GM12878 (cell line): ENCODE data around the gene NIP7. TPM values are rescaled to one million over a fixed set of nuclear protein-coding genes. Genes with fewer than 3 reads are reported as not detected.
A peak's percentile ranks its signal among the peaks of the same experiment; 100 is the strongest.

Source experiments
- ATAC-seq: fragments of 200-7000 bp; cut with Tn5 transposase; 3 replicates; pipeline ENCODE4 v1.9.1; 2020; ENCODE audit warnings: mild to moderate bottlenecking, moderate library complexity
- Bru-seq: library from RNA; stranded (reverse); fragments of 400-500 nt; gene quantifications from one replicate; lab custom pipeline; 2021; lab: Mats Ljungman, UMichigan
- BruChase-seq, 2 experiments: library from RNA; stranded (reverse); fragments of 400-500 nt; gene quantifications; one replicate each; lab custom pipeline; 2021; lab: Mats Ljungman, UMichigan
- BruUV-seq: library from RNA; stranded (reverse); fragments of 400-500 nt; replicated peaks from 2 replicates; lab custom pipeline; 2021; lab: Mats Ljungman, UMichigan
- CTCF ChIA-PET: fragments of 300-600 bp; sonication (Branson Sonifier 250); formaldehyde crosslinking; extraction: SDS; loops from one replicate; lab custom pipeline; 2021; ENCODE audit warnings: inconsistent platforms; lab: Yijun Ruan, JAX
- POLR2A ChIA-PET: fragments of 350-600 bp; formaldehyde crosslinking; extraction: SDS; loops from one replicate; lab custom pipeline; 2021; ENCODE audit warnings: inconsistent platforms; lab: Charles Lee
- RAD21 ChIA-PET: fragments of 300-600 bp; sonication (Branson Sonifier 250); formaldehyde crosslinking; loops from one replicate; lab custom pipeline; 2023; ENCODE audit warnings: antibody characterized with exemption; ENCODE audit not compliant: unreplicated experiment; lab: Charles Lee
- SMC1A ChIA-PET: fragments of 300-600 bp; sonication (Branson Sonifier 250); formaldehyde crosslinking; loops from one replicate; lab custom pipeline; 2023; ENCODE audit not compliant: unreplicated experiment, uncharacterized antibody; lab: Charles Lee
- DNase-seq: peaks from one replicate; pipeline ENCODE4 v3.0.0-alpha.2; 2011; ENCODE audit warnings: low read depth, low spot score
- FAIRE-seq: peaks from 3 replicates; lab custom pipeline; 2011; peaks lifted over from hg19 to GRCh38; lab: Jason Lieb, UNC
- H2AFZ ChIP-seq: 2 replicates; pipeline ENCODE4 v1.6.0; 2011; ENCODE audit warnings: low read depth, low read length, control low read depth; ENCODE audit not compliant: control insufficient read depth
- H3K27ac ChIP-seq: 2 replicates; pipeline ENCODE4 v1.5.1; 2011; ENCODE audit warnings: control low read depth; ENCODE audit not compliant: control insufficient read depth, insufficient read depth
- H3K27me3 ChIP-seq, 2 experiments: replicated peaks in 1 of 2; 2 replicates each; pipeline versions ENCODE4 v1.6.0 to v1.6.1; 2011; ENCODE audit warnings: low read length in 1 of 2; ENCODE audit not compliant: control insufficient read depth in 2 of 2, insufficient read depth in 2 of 2
- H3K36me3 ChIP-seq, 2 experiments: 2 replicates each; pipeline ENCODE4 v1.5.1; 2011; ENCODE audit warnings: low read length in 1 of 2; ENCODE audit not compliant: control insufficient read depth in 2 of 2, insufficient read depth in 2 of 2
- H3K4me1 ChIP-seq: 2 replicates; pipeline ENCODE4 v1.6.1; 2011; ENCODE audit warnings: mild to moderate bottlenecking, low read length, moderate library complexity, mixed read lengths; ENCODE audit not compliant: control insufficient read depth, insufficient read depth
- H3K4me2 ChIP-seq: 2 replicates; pipeline ENCODE4 v1.6.0; 2011; ENCODE audit warnings: control low read depth; ENCODE audit not compliant: control insufficient read depth, insufficient read depth
- H3K4me3 ChIP-seq: fragments of 200-600 bp; sonication (generic); 2 replicates; pipeline ENCODE4 v1.5.1; 2016
- H3K79me2 ChIP-seq: 2 replicates; pipeline ENCODE4 v1.6.0; 2011; ENCODE audit warnings: low read length; ENCODE audit not compliant: control insufficient read depth, insufficient read depth
- H3K9ac ChIP-seq: 2 replicates; pipeline ENCODE4 v1.8.0; 2011; ENCODE audit warnings: low read length, control low read depth, mixed read lengths; ENCODE audit not compliant: control insufficient read depth, insufficient read depth
- H3K9me3 ChIP-seq: replicated peaks from 3 replicates; pipeline ENCODE4 v1.5.1; 2011; ENCODE audit warnings: mild to moderate bottlenecking, low read length; ENCODE audit not compliant: control insufficient read depth, insufficient read depth
- H4K20me1 ChIP-seq: 2 replicates; pipeline ENCODE4 v1.6.0; 2011; ENCODE audit not compliant: control insufficient read depth, insufficient read depth
- EP300 ChIP-seq, 2 experiments: fragments of 150-350 bp in 1 of 2; IDR thresholded peaks; 2 replicates each; pipeline ENCODE4 v1.6.1; 2011 to 2012; ENCODE audit warnings: low read depth in 2 of 2, low read length in 2 of 2, borderline replicate concordance in 1 of 2, improper control_type of control experiment in 1 of 2, inconsistent platforms in 1 of 2; ENCODE audit not compliant: control insufficient read depth in 1 of 2
- HDGF ChIP-seq: fragments of 450-650 bp; IDR thresholded peaks from 2 replicates; pipeline ENCODE4 v1.6.1; 2016; ENCODE audit warnings: antibody characterized with exemption
- LARP7 ChIP-seq: fragments of 450-650 bp; IDR thresholded peaks from 2 replicates; pipeline ENCODE4 v1.6.1; 2017; ENCODE audit warnings: mild to moderate bottlenecking
- MEF2A ChIP-seq: IDR thresholded peaks from 2 replicates; pipeline ENCODE4 v1.6.1; 2011; ENCODE audit warnings: low read depth, mild to moderate bottlenecking, low read length, moderate library complexity; ENCODE audit not compliant: insufficient read depth
- NR2C1 ChIP-seq: fragments of 450-650 bp; IDR thresholded peaks from 2 replicates; pipeline ENCODE4 v1.6.1; 2017; ENCODE audit warnings: antibody characterized with exemption, mild to moderate bottlenecking, moderate library complexity
- RB1 ChIP-seq: fragments of 450-650 bp; formaldehyde crosslinking; IDR thresholded peaks from 2 replicates; pipeline ENCODE4 v1.6.1; 2017; ENCODE audit warnings: mild to moderate bottlenecking, borderline replicate concordance
- STAT1 ChIP-seq: fragments of 450-650 bp; conservative IDR thresholded peaks from 2 replicates; pipeline ENCODE4 v1.6.1; 2014; ENCODE audit warnings: antibody characterized with exemption, mild to moderate bottlenecking
- TCF3 ChIP-seq: IDR thresholded peaks from 2 replicates; pipeline ENCODE4 v1.6.1; 2012; ENCODE audit warnings: low read depth, mild to moderate bottlenecking, low read length, borderline replicate concordance; ENCODE audit not compliant: insufficient read depth
- ZNF207 ChIP-seq: fragments of 450-650 bp; IDR thresholded peaks from 2 replicates; pipeline ENCODE4 v1.6.1; 2014; ENCODE audit warnings: antibody characterized with exemption, mild to moderate bottlenecking, borderline replicate concordance
- ZNF24 ChIP-seq: fragments of 450-650 bp; IDR thresholded peaks from 2 replicates; pipeline ENCODE4 v1.6.1; 2017; ENCODE audit warnings: antibody characterized with exemption, mild to moderate bottlenecking
- WGBS: methylation state at CpG from one replicate; pipeline ENCODE4 v1.1.6; 2016; ENCODE audit warnings: low lambda C conversion rate; ENCODE audit not compliant: insufficient replicate concordance, insufficient coverage; ENCODE audit errors: missing lambda C conversion rate; 5-methylcytosine and 5-hydroxymethylcytosine counted together
- in situ Hi-C: fragments of 300-500 bp; cut with MboI; formaldehyde crosslinking; loops from 9 replicates; pipeline ENCODE4 v1.14.3; 2018; ENCODE audit warnings: mixed read lengths
- intact Hi-C: fragments of 100-400 bp; cut with micrococcal nuclease; formaldehyde crosslinking; loops from one replicate; pipeline ENCODE4 v1.14.2; 2022; ENCODE audit not compliant: unreplicated experiment
- long read RNA-seq, 2 experiments: library from polyadenylated mRNA; unstranded; transcript quantifications; one replicate each; pipeline ENCODE4 v2.0.0, GENCODE V29; 2019 to 2020
- polyA minus RNA-seq, 3 experiments: library from RNA; depleted of rRNA, polyadenylated mRNA; stranded (reverse); fragments of >200 nt; gene quantifications; 2 replicates each; pipeline ENCODE4 v1.2.3, GENCODE V29; 2011
- polyA plus RNA-seq, 11 experiments: library from polyadenylated mRNA; depleted of rRNA in 4 of 11; unstranded in 6 of 11; stranded (reverse) in 5 of 11; fragments of >200 nt; fragmentation: Nextera tagmentation in 4 of 11; fragmentation: Illumina TruSeq in 1 of 11; extraction: Ambion mirVana in 4 of 11; extraction: Trizol in 1 of 11; gene quantifications; 1 replicate in 1 of 11; 2 replicates in 10 of 11; pipeline versions ENCODE4 v1.2.1 to v1.2.3, GENCODE V29; 2011 to 2016; ENCODE audit warnings: inconsistent platforms in 2 of 11, missing spikeins in 2 of 11, low read depth in 1 of 11
- total RNA-seq, 4 experiments: library from RNA; depleted of rRNA in 3 of 4; stranded (reverse); fragments of >200 nt in 3 of 4; fragmentation: Illumina TruSeq in 1 of 4; extraction: Trizol in 1 of 4; gene quantifications; 2 replicates each; pipeline versions ENCODE4 v1.2.1 to v1.2.3, GENCODE V29; 2013 to 2021
- TF ChIP-seq, protein P1 (sequence below): IDR thresholded peaks from 2 replicates; pipeline ENCODE4 v1.6.1; 2011; ENCODE audit warnings: mild to moderate bottlenecking, low read depth, low read length, moderate library complexity; ENCODE audit not compliant: insufficient replicate concordance

The NIP7 gene
- total RNA-seq (2013; cell fraction: nucleolus; rRNA removed): 21.6 and 24.4 TPM in 2 replicates
- total RNA-seq (2014; rRNA removed): 35.5 and 43.2 TPM in 2 replicates
- total RNA-seq (2014; rRNA removed; fragmentation: Illumina TruSeq; extraction: Trizol): 54.1 and 58.9 TPM in 2 replicates
- 38.5 and 39.1 TPM in 2 replicates for total RNA-seq (2021)
- polyA plus RNA-seq (2011; ENCODE audit: low read depth): 23.3 TPM
- 18.8 and 20.7 TPM in 2 replicates for polyA plus RNA-seq (2011; rRNA removed)
- polyA plus RNA-seq (2011; cell fraction: cytosol; rRNA removed): 12.9 and 16.9 TPM in 2 replicates
- polyA plus RNA-seq (2011; cell fraction: nucleus; rRNA removed): 7.0 and 9.8 TPM in 2 replicates
- 22.9 and 28.6 TPM in 2 replicates for polyA plus RNA-seq (2012)
- 57.7 and 68.6 TPM in 2 replicates for polyA plus RNA-seq (2014; fragmentation: Illumina TruSeq; extraction: Trizol)
- polyA plus RNA-seq (2014; fragmentation: Nextera tagmentation; extraction: Ambion mirVana): 10 to 100 TPM; 57.8 to 62.9 TPM
- 35.5 and 38.6 TPM in 2 replicates for polyA plus RNA-seq (2014; rRNA removed)
- polyA plus RNA-seq (2016; fragmentation: Nextera tagmentation; extraction: Ambion mirVana): 10 to 100 TPM; 56.6 to 56.7 TPM
- 18.5 and 18.8 TPM in 2 replicates for polyA minus RNA-seq (2011; rRNA and poly(A)+ RNA removed)
- 7.5 and 7.9 TPM in 2 replicates for polyA minus RNA-seq (2011; cell fraction: cytosol; rRNA and poly(A)+ RNA removed)
- 9.7 and 11.0 TPM in 2 replicates for polyA minus RNA-seq (2011; cell fraction: nucleus; rRNA and poly(A)+ RNA removed)
- Bru-seq, nascent RNA: percentile 93 among the genes with signal in this experiment
- percentile 92 among the genes with signal in this experiment for BruChase-seq, experiment 1, labeled RNA remaining after a 6-hour chase
- BruChase-seq, experiment 2, labeled RNA remaining after a 2-hour chase: percentile 98 among the genes with signal in this experiment
- long read RNA-seq, experiment 1, transcript NIP7-201 (5 exons, 2,402 nt): major isoform, 54 of 55 reads
- long read RNA-seq, experiment 1, partial matches to known transcripts: 1 of 55 reads
- long read RNA-seq, experiment 1, other reads (novel, unspliced or antisense): 0 of 55 reads
- long read RNA-seq, experiment 2, transcript NIP7-202 (4 exons, 1,887 nt): minor isoform, 6 of 348 reads
- long read RNA-seq, experiment 2, transcript NIP7-201 (5 exons, 2,402 nt): major isoform, 332 of 348 reads
- long read RNA-seq, experiment 2, partial matches to known transcripts: 3 of 348 reads
- long read RNA-seq, experiment 2, other reads (novel, unspliced or antisense): 3 of 348 reads

DNA sequence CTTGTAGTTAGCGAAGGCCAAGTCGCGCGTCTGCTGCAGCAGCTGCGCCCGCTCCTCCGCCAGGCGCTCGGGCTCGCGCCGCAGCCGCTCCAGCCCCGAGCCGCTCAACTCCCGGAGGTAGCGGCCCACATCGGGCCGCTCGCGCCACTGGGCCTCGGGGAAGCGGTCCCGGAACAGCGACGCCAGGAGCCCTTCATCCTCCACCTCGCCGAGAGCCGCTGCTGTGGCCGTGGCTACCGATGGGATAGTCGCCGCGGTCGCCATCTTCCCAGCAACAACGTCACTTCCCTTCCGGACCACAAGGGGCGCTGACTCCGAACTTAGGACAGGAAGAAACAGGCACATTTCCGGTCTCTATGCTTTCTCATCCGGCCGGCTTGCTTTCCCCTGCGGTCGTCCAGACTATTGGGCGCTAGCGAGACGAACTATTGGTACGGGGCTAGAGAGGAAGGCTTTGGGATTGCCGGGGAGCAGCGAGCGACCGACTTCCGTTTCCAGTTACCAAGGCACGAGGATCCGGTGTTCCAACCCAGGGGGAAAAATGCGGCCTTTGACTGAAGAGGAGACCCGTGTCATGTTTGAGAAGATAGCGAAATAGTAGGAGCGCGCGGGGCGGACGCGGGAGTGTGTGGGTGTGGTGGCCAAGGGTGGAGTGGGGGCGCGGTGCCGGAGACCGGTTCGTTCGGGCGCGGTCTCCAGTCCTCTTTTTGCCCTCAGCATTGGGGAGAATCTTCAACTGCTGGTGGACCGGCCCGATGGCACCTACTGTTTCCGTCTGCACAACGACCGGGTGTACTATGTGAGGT, at the start of gene NIP7, which contains the start of gene COG8:
TSS of gene NIP7 (plus strand) at position 484 of the 806 bp plus-strand sequence. CDS start at position 542, 58 bp downstream.
TSS of gene COG8 (minus strand) at position 276 of the 806 bp plus-strand sequence. CDS start at position 264, 12 bp downstream.
- SMC1A ChIA-PET: interaction anchor here (0.9 to 1.6 kb wide), 3 partner anchors 9 to 45 kb away, joined by 4 to 7 read pairs (median 5); partner anchors contain the start of gene PDF
- H3K27ac ChIP-seq: peak within 1 kb of the TSS; percentile 85
- H3K4me3 ChIP-seq: peak within 1 kb of the TSS; percentile 91
- H3K9ac ChIP-seq: peak within 1 kb of the TSS; percentile 96
- CTCF ChIA-PET: interaction anchor here (0.7 to 2.0 kb wide), 4 partner anchors 10 to 44 kb away, joined by 3 to 8 read pairs (median 4); partner anchors contain the start of gene PDF
- TSS peak; percentile 84 for BruUV-seq
- H4K20me1 ChIP-seq: peaks cover 4% of the 10 kb centered on the region
- intact Hi-C loops (loop anchor here (1.0 to 10.0 kb wide), 4 partner anchors 9 to 415 kb away; partner anchors contain the start of genes NOB1, PDF and VPS4A), in situ Hi-C loops (no loop called here)
- peaks cover 7 to 35% of the 10 kb centered on the region in 2 experiments for H3K36me3 ChIP-seq
- FAIRE-seq (peak; percentile 100), DNase-seq (peak; percentile 92), ATAC-seq (peak; percentile 97)
- peaks cover 44% of the 10 kb centered on the region for H3K79me2 ChIP-seq
- peak within 1 kb of the TSS; percentile 94 for H3K4me2 ChIP-seq
- RAD21 ChIA-PET: interaction anchor here (0.8 to 1.4 kb wide), 5 partner anchors 9 to 257 kb away, joined by 3 to 5 read pairs (median 3); partner anchors contain the start of gene PDF
- H3K9me3 ChIP-seq: no peaks in the 10 kb centered on the region
- H3K4me1 ChIP-seq: peaks cover 5% of the 10 kb centered on the region
- POLR2A ChIA-PET: interaction anchor here (0.6 to 5.5 kb wide), 4 partner anchors 10 to 413 kb away, joined by 3 to 42 read pairs (median 4); partner anchors contain the start of gene PDF
- WGBS: under 1% methylated on average over 76 of the region's 77 CpGs
- peak within 1 kb of the TSS; percentile 96 for H2AFZ ChIP-seq
- no peaks in the 10 kb centered on the region for H3K27me3 ChIP-seq
- TF ChIP-seq LARP7 (peak; percentile 90), STAT1 (no peak; the same call in 1 of the 2 replicates), EP300 (IDR thresholded peaks at IDR 0.05; ENCODE audit: borderline replicate concordance in 1 of 2, control insufficient read depth in 1 of 2, low read depth in 2 of 2, low read length in 2 of 2) (0 out of 4 replicates have a peak, but pooled peaks of 1 of the 2 experiments have one; percentile 28), RB1 (0 out of 2 replicates have a peak, but pooled peaks have one; percentile 38), MEF2A (0 out of 2 replicates have a peak, but pooled peaks have one; percentile 31), TCF3 (0 out of 2 replicates have a peak, but pooled peaks have one; percentile 59), HDGF (0 out of 2 replicates have a peak, but pooled peaks have one; percentile 35), ZNF24 (0 out of 2 replicates have a peak, but pooled peaks have one; percentile 43), NR2C1 (peak; percentile 77), ZNF207 (peak; percentile 62)
- TF ChIP-seq, protein P1, sequence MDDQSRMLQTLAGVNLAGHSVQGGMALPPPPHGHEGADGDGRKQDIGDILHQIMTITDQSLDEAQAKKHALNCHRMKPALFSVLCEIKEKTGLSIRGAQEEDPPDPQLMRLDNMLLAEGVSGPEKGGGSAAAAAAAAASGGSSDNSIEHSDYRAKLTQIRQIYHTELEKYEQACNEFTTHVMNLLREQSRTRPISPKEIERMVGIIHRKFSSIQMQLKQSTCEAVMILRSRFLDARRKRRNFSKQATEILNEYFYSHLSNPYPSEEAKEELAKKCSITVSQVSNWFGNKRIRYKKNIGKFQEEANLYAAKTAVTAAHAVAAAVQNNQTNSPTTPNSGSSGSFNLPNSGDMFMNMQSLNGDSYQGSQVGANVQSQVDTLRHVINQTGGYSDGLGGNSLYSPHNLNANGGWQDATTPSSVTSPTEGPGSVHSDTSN: no peak
